ENCODE data around the gene CDC25C. TPM values are rescaled to one million over a fixed set of nuclear protein-coding genes. Genes with fewer than 3 reads are reported as not detected.
"Not testable (repeated sequence)": the region's sequence is repeated elsewhere in the genome, so short reads cannot be mapped to it uniquely, and the experiment has no call there.

The CDC25C gene
- polyA plus RNA-seq, 2 of the 4 experiments (the other 2 are of a cell fraction) = 12.6 to 19.3 TPM

DNA sequence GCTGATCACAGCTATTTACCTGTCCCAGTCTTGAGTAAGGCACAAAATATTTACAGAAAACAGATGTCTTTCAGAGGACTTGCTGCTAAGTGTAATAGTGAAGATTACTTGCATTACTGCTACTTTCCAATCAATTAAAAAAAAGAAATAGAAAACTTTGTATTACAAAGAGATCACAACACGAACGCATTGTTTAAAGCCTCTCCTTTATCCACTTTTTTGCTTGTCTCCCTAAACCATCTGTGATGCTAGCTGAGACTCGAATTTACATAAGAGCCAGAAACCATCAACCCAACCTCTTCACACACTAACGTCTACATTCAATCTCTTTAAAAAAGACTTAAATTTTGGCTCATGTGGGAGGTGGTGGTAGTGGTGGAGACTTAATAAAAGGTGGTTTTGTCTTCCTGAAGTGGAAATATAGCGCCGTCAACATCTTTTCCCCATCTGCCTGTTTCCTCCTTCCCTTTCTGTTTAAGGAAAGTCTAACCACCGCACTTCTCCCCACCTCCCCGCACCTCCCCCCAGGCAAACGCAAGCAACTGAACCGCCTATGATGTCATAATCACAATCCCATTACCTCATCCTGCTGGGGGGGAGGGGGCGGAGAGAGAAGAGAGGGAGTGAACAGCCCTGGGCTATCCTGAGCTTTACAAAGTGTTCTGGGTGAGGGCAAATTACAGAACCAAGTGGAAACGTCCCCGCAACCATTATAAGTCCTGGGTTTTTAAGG lies 5.5 kb upstream of the CDC25C start:
- H3K4me2 ChIP-seq = peak overlapping the region; percentile 96
- peak; percentile 81 to 87 for DNase-seq (ENCODE audit: low read depth in 1 of 2, low spot score in 1 of 2)
- TF ChIP-seq MAZ (IDR thresholded peaks at IDR 0.05; ENCODE audit: borderline replicate concordance, low read depth, low read length) (0 out of 2 replicates have a peak, but pooled peaks have one; percentile 60), FOSL2 (IDR thresholded peaks at IDR 0.05) (no peak), FOSL2 (CRISPR knock-in tag; IDR thresholded peaks at IDR 0.05) (peak; percentile 51; the same call in 1 of the 2 replicates), FOSB (CRISPR knock-in tag; IDR thresholded peaks at IDR 0.05) (no peak), CEBPB (IDR thresholded peaks at IDR 0.05) (peak; percentile 18 to 63; a peak in 1 of 4 replicates), CHD2 (IDR thresholded peaks at IDR 0.05; ENCODE audit: low read length, partially characterized antibody) (peak; percentile 68), PHF8 (IDR thresholded peaks at IDR 0.05; ENCODE audit: borderline replicate concordance, low read depth) (peak; percentile 99)
- TF ChIP-seq, protein P1, sequence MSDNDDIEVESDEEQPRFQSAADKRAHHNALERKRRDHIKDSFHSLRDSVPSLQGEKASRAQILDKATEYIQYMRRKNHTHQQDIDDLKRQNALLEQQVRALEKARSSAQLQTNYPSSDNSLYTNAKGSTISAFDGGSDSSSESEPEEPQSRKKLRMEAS (IDR thresholded peaks at IDR 0.05) = no peak
- TF ChIP-seq, protein P2, sequence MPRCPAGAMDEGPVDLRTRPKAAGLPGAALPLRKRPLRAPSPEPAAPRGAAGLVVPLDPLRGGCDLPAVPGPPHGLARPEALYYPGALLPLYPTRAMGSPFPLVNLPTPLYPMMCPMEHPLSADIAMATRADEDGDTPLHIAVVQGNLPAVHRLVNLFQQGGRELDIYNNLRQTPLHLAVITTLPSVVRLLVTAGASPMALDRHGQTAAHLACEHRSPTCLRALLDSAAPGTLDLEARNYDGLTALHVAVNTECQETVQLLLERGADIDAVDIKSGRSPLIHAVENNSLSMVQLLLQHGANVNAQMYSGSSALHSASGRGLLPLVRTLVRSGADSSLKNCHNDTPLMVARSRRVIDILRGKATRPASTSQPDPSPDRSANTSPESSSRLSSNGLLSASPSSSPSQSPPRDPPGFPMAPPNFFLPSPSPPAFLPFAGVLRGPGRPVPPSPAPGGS (IDR thresholded peaks at IDR 0.05) = 0 out of 3 replicates have a peak, but pooled peaks have one; percentile 34
- H3K4me3 ChIP-seq = peak overlapping the region; percentile 82
- no peak for FAIRE-seq
- H3K4me1 ChIP-seq = peaks cover 26% of the 10 kb centered on the region; the same call in 2 of the 3 replicates
- ChIA-PET POLR2A (interaction anchor here (1.1 to 3.6 kb wide), 3 partner anchors 16 to 206 kb away, joined by 5 to 68 read pairs (median 6); partner anchors contain the start of genes EGR1, ETF1 and KDM3B), CTCF (interaction anchor here (1.2 to 13.3 kb wide), 2 partner anchors 16 to 157 kb away, joined by 5 to 197 read pairs; partner anchors contain the start of gene KDM3B)
- no peaks in the 10 kb centered on the region for H3K9me3 ChIP-seq
- 34% methylated on average over 13 of the region's 13 CpGs for WGBS (ENCODE audit: missing lambda C conversion rate)
- peak; percentile 50 to 76 for ATAC-seq
- H3K27ac ChIP-seq = peak overlapping the region; percentile 92 to 99

DNA sequence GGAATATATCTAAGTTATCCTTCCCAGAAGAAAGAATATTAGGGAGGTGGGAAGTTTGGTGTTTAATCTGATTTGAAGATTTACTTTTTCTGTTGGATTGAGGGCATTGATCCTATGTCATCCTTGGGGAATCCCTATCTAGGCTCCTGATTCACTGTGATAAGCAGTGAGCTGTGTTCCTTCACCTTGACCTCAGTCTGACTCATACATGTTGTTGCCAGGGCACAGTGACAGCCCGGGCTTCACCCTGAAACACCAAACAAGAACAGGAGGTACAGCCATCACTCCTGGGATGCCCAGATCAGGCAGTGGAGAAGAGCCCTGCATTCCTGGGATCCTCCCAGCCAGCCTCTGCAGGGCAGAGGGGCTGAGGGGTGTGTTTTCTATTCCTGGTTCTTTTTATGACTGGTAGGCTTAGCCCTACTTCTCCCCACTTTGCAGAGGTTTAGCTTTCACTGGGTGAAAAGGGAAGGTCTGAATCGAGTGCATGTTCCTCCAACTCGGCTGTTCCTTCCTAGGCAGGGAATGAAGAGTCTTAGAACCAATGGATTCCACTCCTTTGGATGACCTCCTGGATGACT lies 3.4 kb upstream of the CDC25C start:
- H3K4me3 ChIP-seq = no peak overlapping the region
- H3K4me1 ChIP-seq = peaks cover 32% of the 10 kb centered on the region; the same call in 2 of the 3 replicates
- FAIRE-seq (no peak), DNase-seq (ENCODE audit: low read depth in 1 of 2, low spot score in 1 of 2) (peak in 1 of 2 experiments; percentile 46), ATAC-seq (no peak)
- WGBS (ENCODE audit: missing lambda C conversion rate) = 55% methylated on average over 3 of the region's 3 CpGs
- H3K27ac ChIP-seq = no peak overlapping the region
- ChIA-PET CTCF (interaction anchor here (0.9 to 13.3 kb wide), 4 partner anchors 14 to 128 kb away, joined by 3 to 197 read pairs (median 4); partner anchors contain the start of gene KDM3B), POLR2A (no interaction called here)
- H3K4me2 ChIP-seq = no peak overlapping the region
- no peaks in the 10 kb centered on the region for H3K9me3 ChIP-seq
- TF ChIP-seq FOSL2 (IDR thresholded peaks at IDR 0.05) (no peak), FOSL2 (CRISPR knock-in tag; IDR thresholded peaks at IDR 0.05) (peak; percentile 18; the same call in 1 of the 2 replicates), NPAS2 (CRISPR knock-in tag; IDR thresholded peaks at IDR 0.05; ENCODE audit: borderline replicate concordance) (no peak), BHLHE40 (IDR thresholded peaks at IDR 0.05; ENCODE audit: low read depth, low read length) (no peak)

- H3K4me3 ChIP-seq = peak overlapping the region; percentile 70
- TF ChIP-seq POLR2A (IDR thresholded peaks at IDR 0.05; ENCODE audit: low read length) (no peak), MAFK (IDR thresholded peaks at IDR 0.05; ENCODE audit: partially characterized antibody) (peak; percentile 82)
- peaks cover 14% of the 10 kb centered on the region; the same call in 2 of the 3 replicates for H3K4me1 ChIP-seq
- 9% methylated on average over 12 of the region's 12 CpGs for WGBS (ENCODE audit: missing lambda C conversion rate)
- FAIRE-seq = no peak
- POLR2A ChIA-PET = interaction anchor here (1.2 to 1.8 kb wide), 2 partner anchors 21 to 117 kb away, joined by 4 to 11 read pairs; partner anchors contain the start of genes CDC23 and KDM3B
- ATAC-seq = peak in 1 of 2 experiments; percentile 13
- peak overlapping the region; percentile 64 to 83 for H3K27ac ChIP-seq
- CTCF ChIA-PET = interaction anchor here (0.6 to 13.3 kb wide), 4 partner anchors 22 to 151 kb away, joined by 3 to 197 read pairs (median 5); partner anchors contain the start of gene KDM3B
- DNase-seq (ENCODE audit: low read depth in 1 of 2, low spot score in 1 of 2) = no peak
- H3K4me2 ChIP-seq = peak overlapping the region; percentile 95
- H3K9me3 ChIP-seq = no peaks in the 10 kb centered on the region
Measured at GRCh38 chr5:138330813-138331448, 673 bp downstream of the CDC25C start.

GRCh38 chr5:138318211-138318610 lies 13.4 kb downstream of the CDC25C start:
- H3K9me3 ChIP-seq; FAIRE-seq; DNase-seq (ENCODE audit: low read depth in 1 of 2, low spot score in 1 of 2); H3K27ac ChIP-seq; POLR2A ChIA-PET; ATAC-seq; H3K4me3 ChIP-seq; H3K4me1 ChIP-seq; H3K4me2 ChIP-seq: not testable (repeated sequence)
- CTCF ChIA-PET = interaction anchor here (0.7 to 4.6 kb wide), 2 partner anchors 29 to 34 kb away, joined by 3 to 21 read pairs; partner anchors contain the start of gene KDM3B
- WGBS (ENCODE audit: missing lambda C conversion rate) = 78% methylated on average over 4 of the region's 4 CpGs

All from A549 (cell line).